Measurements from ENCODE around the gene PTPRB. TPM values are rescaled to one million over a fixed set of nuclear protein-coding genes. Genes with fewer than 3 reads are reported as not detected.

PTPRB gene
- total RNA-seq, 1 experiment from 2014 or later = 43.2 TPM

GRCh38 chr12:70660002-70660604, 22.9 kb upstream of the PTPRB start:
- H3K27ac Mint-ChIP-seq (ENCODE audit: unreplicated experiment) = peak overlapping the region; percentile 76
- CTCF ChIA-PET = interaction anchor here (1.3 kb wide), 1 partner anchor 14 kb away, joined by 3 read pairs; no protein-coding TSS in a partner anchor
- peak overlapping the region; percentile 15 for H3K4me3 Mint-ChIP-seq (ENCODE audit: low read depth, unreplicated experiment)
- DNase-seq = no peak
- peaks cover 18% of the 10 kb centered on the region for H3K4me1 Mint-ChIP-seq (ENCODE audit: low read depth, unreplicated experiment)
- intact Hi-C loops (cut with micrococcal nuclease; ENCODE audit: unreplicated experiment) = no loop called here
- BruUV-seq (replicated peaks) = no TSS peak
- peaks cover 33% of the 10 kb centered on the region for H3K36me3 Mint-ChIP-seq (ENCODE audit: insufficient read depth, unreplicated experiment)
- H3K27me3 Mint-ChIP-seq (ENCODE audit: unreplicated experiment) = no peaks in the 10 kb centered on the region
- TF ChIP-seq, protein P1, sequence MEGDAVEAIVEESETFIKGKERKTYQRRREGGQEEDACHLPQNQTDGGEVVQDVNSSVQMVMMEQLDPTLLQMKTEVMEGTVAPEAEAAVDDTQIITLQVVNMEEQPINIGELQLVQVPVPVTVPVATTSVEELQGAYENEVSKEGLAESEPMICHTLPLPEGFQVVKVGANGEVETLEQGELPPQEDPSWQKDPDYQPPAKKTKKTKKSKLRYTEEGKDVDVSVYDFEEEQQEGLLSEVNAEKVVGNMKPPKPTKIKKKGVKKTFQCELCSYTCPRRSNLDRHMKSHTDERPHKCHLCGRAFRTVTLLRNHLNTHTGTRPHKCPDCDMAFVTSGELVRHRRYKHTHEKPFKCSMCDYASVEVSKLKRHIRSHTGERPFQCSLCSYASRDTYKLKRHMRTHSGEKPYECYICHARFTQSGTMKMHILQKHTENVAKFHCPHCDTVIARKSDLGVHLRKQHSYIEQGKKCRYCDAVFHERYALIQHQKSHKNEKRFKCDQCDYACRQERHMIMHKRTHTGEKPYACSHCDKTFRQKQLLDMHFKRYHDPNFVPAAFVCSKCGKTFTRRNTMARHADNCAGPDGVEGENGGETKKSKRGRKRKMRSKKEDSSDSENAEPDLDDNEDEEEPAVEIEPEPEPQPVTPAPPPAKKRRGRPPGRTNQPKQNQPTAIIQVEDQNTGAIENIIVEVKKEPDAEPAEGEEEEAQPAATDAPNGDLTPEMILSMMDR (IDR thresholded peaks at IDR 0.05; ENCODE audit: unreplicated experiment) = no peak
- H3K9me3 Mint-ChIP-seq (ENCODE audit: low read depth, unreplicated experiment) = no peaks in the 10 kb centered on the region

DNA sequence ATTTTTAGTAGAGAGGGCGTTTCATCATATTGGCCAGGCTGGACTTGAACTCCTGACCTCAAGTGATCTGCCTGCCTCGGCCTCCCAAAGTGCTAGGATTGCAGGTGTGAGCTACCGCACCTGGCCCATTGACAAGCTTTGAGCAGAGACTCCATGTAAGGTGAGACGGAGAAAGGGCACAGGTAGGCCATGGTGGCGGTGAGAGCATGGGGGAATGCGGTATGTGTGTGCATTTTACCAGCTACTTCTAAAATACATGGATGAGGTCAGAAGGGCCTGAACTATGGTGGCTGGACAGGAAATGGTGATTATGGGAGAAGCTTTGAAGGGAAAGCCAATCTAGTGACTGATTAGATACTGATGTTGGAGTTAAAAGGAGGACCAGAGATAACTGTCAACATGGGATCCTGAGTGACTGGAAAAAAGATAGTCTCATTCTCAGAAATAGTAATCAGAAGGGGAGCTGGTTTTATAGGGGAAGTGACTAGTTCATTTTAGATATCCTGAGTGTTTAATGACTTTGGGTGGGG, 21.9 kb upstream of the PTPRB start:
- TF ChIP-seq, protein P1 (IDR thresholded peaks at IDR 0.05; ENCODE audit: unreplicated experiment) = no peak
- BruUV-seq (replicated peaks) = no TSS peak
- Mint-ChIP-seq H3K9me3 (ENCODE audit: low read depth, unreplicated experiment) (no peaks in the 10 kb centered on the region), H3K36me3 (ENCODE audit: insufficient read depth, unreplicated experiment) (peaks cover 33% of the 10 kb centered on the region), H3K4me1 (ENCODE audit: low read depth, unreplicated experiment) (peaks cover 18% of the 10 kb centered on the region), H3K27ac (ENCODE audit: unreplicated experiment) (peak overlapping the region; percentile 84), H3K4me3 (ENCODE audit: low read depth, unreplicated experiment) (no peak overlapping the region), H3K27me3 (ENCODE audit: unreplicated experiment) (no peaks in the 10 kb centered on the region)
- no peak for DNase-seq
- CTCF ChIA-PET = interaction anchor here (0.7 kb wide), 1 partner anchor 265 kb away, joined by 3 read pairs; no protein-coding TSS in a partner anchor
- intact Hi-C loops (cut with micrococcal nuclease; ENCODE audit: unreplicated experiment) = no loop called here

GRCh38 chr12:70657616-70658286, 20.5 kb upstream of the PTPRB start:
- H3K9me3 Mint-ChIP-seq (ENCODE audit: low read depth, unreplicated experiment) = no peaks in the 10 kb centered on the region
- CTCF ChIA-PET = no interaction called here
- H3K36me3 Mint-ChIP-seq (ENCODE audit: insufficient read depth, unreplicated experiment) = peaks cover 33% of the 10 kb centered on the region
- intact Hi-C loops (cut with micrococcal nuclease; ENCODE audit: unreplicated experiment) = no loop called here
- no peak for DNase-seq
- BruUV-seq (replicated peaks) = no TSS peak
- H3K4me1 Mint-ChIP-seq (ENCODE audit: low read depth, unreplicated experiment) = peaks cover 26% of the 10 kb centered on the region
- TF ChIP-seq, protein P1 (IDR thresholded peaks at IDR 0.05; ENCODE audit: unreplicated experiment) = no peak
- no peaks in the 10 kb centered on the region for H3K27me3 Mint-ChIP-seq (ENCODE audit: unreplicated experiment)
- no peak overlapping the region for H3K4me3 Mint-ChIP-seq (ENCODE audit: low read depth, unreplicated experiment)
- peak overlapping the region; percentile 13 for H3K27ac Mint-ChIP-seq (ENCODE audit: unreplicated experiment)

GRCh38 chr12:70652451-70652850, 15.2 kb upstream of the PTPRB start:
- Mint-ChIP-seq H3K27me3 (ENCODE audit: unreplicated experiment) (no peaks in the 10 kb centered on the region), H3K27ac (ENCODE audit: unreplicated experiment) (no peak overlapping the region), H3K9me3 (ENCODE audit: low read depth, unreplicated experiment) (peaks cover 2% of the 10 kb centered on the region), H3K4me1 (ENCODE audit: low read depth, unreplicated experiment) (peaks cover 43% of the 10 kb centered on the region), H3K36me3 (ENCODE audit: insufficient read depth, unreplicated experiment) (peaks cover 26% of the 10 kb centered on the region), H3K4me3 (ENCODE audit: low read depth, unreplicated experiment) (no peak overlapping the region)
- TF ChIP-seq, protein P1 (IDR thresholded peaks at IDR 0.05; ENCODE audit: unreplicated experiment) = no peak
- intact Hi-C loops (cut with micrococcal nuclease; ENCODE audit: unreplicated experiment) = no loop called here
- CTCF ChIA-PET = no interaction called here
- no peak for DNase-seq
- no TSS peak for BruUV-seq (replicated peaks)

All from Calu3 (cell line).